Adrenal gland (tissue), 12 donors: ENCODE data around the gene PIP5KL1. TPM values are rescaled to one million over a fixed set of nuclear protein-coding genes. Genes with fewer than 3 reads are reported as not detected.

Experiments
- DNase-seq, 7 donors: peaks; one replicate each; pipeline ENCODE4 v3.0.0-alpha.2; 2019 to 2020
- H3K27ac ChIP-seq, 5 donors: fragments of 200-600 bp; sonication (generic) in 4 of 5; 1 replicate in 3 of 5; 2 replicates in 2 of 5; pipeline versions ENCODE4 v1.5.1 to v1.8.0; 2016 to 2020; ENCODE audit warnings: mild to moderate bottlenecking in 1 of 5
- H3K27me3 ChIP-seq: fragments of 200-600 bp; 2 replicates; pipeline ENCODE4 v1.8.0; 2021
- H3K36me3 ChIP-seq, 2 donors: fragments of 200-600 bp; replicated peaks in 1 of 2; 1 replicate in 1 of 2; 2 replicates in 1 of 2; pipeline versions ENCODE4 v1.5.1 to v1.8.0; 2018 to 2022
- H3K4me1 ChIP-seq, 2 donors: fragments of 200-600 bp; replicated peaks in 1 of 2; 1 replicate in 1 of 2; 2 replicates in 1 of 2; pipeline versions ENCODE4 v1.5.1 to v1.8.0; 2018 to 2021
- H3K4me3 ChIP-seq, 4 donors: fragments of 200-600 bp; sonication (generic) in 3 of 4; one replicate each; pipeline ENCODE4 v1.5.1; 2016 to 2018
- H3K9me3 ChIP-seq, 3 donors: fragments of 200-600 bp; sonication (generic) in 1 of 3; replicated peaks in 1 of 3; 1 replicate in 2 of 3; 2 replicates in 1 of 3; pipeline versions ENCODE4 v1.5.1 to v1.8.0; 2016 to 2021
- CTCF ChIP-seq, 6 experiments: fragments of 450-650 bp in 4 of 6; fragments of 200-600 bp in 2 of 6; sonication (generic) in 1 of 6; IDR thresholded peaks; 1 replicate in 5 of 6; 2 replicates in 1 of 6; pipeline versions ENCODE4 v1.5.1 to v1.8.0; 2016 to 2021; ENCODE audit warnings: antibody characterized with exemption in 6 of 6, mild to moderate bottlenecking in 2 of 6, moderate library complexity in 1 of 6
- POLR2A ChIP-seq, 2 donors: fragments of 450-650 bp; IDR thresholded peaks; one replicate each; pipeline ENCODE4 v1.6.1; 2017; ENCODE audit warnings: antibody characterized with exemption in 2 of 2, mild to moderate bottlenecking in 2 of 2, moderate library complexity in 1 of 2
- WGBS, 4 donors: extraction: QIAGEN DNeasy Blood & Tissue Kit in 2 of 4; methylation state at CpG; one replicate each; pipeline versions ENCODE4 v1.1.5 to v1.1.7; 2013 to 2017; 5-methylcytosine and 5-hydroxymethylcytosine counted together
- intact Hi-C, 2 donors: fragments of 100-400 bp; cut with DNase I; formaldehyde crosslinking; loops; one replicate each; pipeline versions ENCODE4 v1.14.1 to v1.15.0; 2022 to 2023
- polyA plus RNA-seq, 3 donors: library from polyadenylated mRNA; stranded (reverse); fragments of 200-250 nt in 2 of 3; fragments of 350-450 nt in 1 of 3; fragmentation: Illumina TruSeq in 1 of 3; extraction: RNeasy Lipid Tissue Mini Kit (QIAGEN cat#74804) in 1 of 3; gene quantifications; one replicate each; pipeline ENCODE4 v1.2.3, GENCODE V29; 2013 to 2014
- total RNA-seq, 9 donors: library from RNA; depleted of rRNA in 4 of 9; stranded (reverse); fragments of >200 nt in 4 of 9; fragments of 120-200 nt in 1 of 9; fragmentation: NEBNext Ultra II Directional in 1 of 9; extraction: Animal tissue kit (Norgen Biotek cat#: 25700) in 1 of 9; gene quantifications; one replicate each; pipeline versions ENCODE4 v1.1.0 to v1.2.4, GENCODE V29; 2013 to 2023
- donor health status: healthy with polysubstance abuse.
- donor health status: Bipolar disorder and iron deficiency.
- donor health status: DM: yes; HTN: yes; CAD: no.
- donor health status: DM: no; HTN: no; CAD: no.
- donor health status: DM: no; HTN: no; CAD: no.
- donor health status: DM: yes; HTN: yes; CAD: no.

Gene PIP5KL1
- total and polyA plus RNA-seq, 12 donors, result 0.19 to 2.3 (median 0.83) TPM; not detected in 3

GRCh38 chr9:127945338-127945737 is 14.8 kb upstream of the PIP5KL1 start:
- intact Hi-C loops, result loop anchor here (2.0 kb wide), 2 partner anchors 89 to 171 kb away; no protein-coding TSS in a partner anchor
- Histone ChIP-seq H3K4me3 (no peak overlapping the region), H3K36me3 (peaks cover 0 to 54% of the 10 kb centered on the region in 2 donors), H3K27ac (no peak overlapping the region), H3K9me3 (no peaks in the 10 kb centered on the region), H3K27me3 (no peaks in the 10 kb centered on the region), H3K4me1 (peaks cover 9 to 25% of the 10 kb centered on the region in 2 donors)
- 89 to 97% (median 90%) methylated on average over 10 to 24 of the region's 24 CpGs for WGBS, 4 donors
- DNase-seq, result no peak
- no peak for TF ChIP-seq POLR2A (IDR thresholded peaks at IDR 0.05)
- TF ChIP-seq CTCF (IDR thresholded peaks at IDR 0.05), result no peak

- no peaks in the 10 kb centered on the region for H3K9me3 ChIP-seq
- H3K27ac ChIP-seq, result no peak overlapping the region
- peaks cover 0 to 54% of the 10 kb centered on the region in 2 donors for H3K36me3 ChIP-seq
- 90 to 92% (median 90%) methylated on average over 24 to 38 of the region's 38 CpGs for WGBS, 4 donors
- H3K4me1 ChIP-seq, result peaks cover 2 to 19% of the 10 kb centered on the region in 2 donors
- intact Hi-C loops, result loop anchor here (2.0 to 5.0 kb wide), 4 partner anchors 33 to 178 kb away; no protein-coding TSS in a partner anchor
- no peak overlapping the region for H3K4me3 ChIP-seq
- DNase-seq, result no peak
- TF ChIP-seq POLR2A (IDR thresholded peaks at IDR 0.05) (no peak), CTCF (IDR thresholded peaks at IDR 0.05) (no peak)
- no peaks in the 10 kb centered on the region for H3K27me3 ChIP-seq
Measured at GRCh38 chr9:127944586-127945218, 14.1 kb upstream of the PIP5KL1 start.

GRCh38 chr9:127943731-127944144 is 13.2 kb upstream of the PIP5KL1 start:
- Histone ChIP-seq H3K36me3 (peaks cover 0 to 54% of the 10 kb centered on the region in 2 donors), H3K4me1 (peaks cover 0 to 14% of the 10 kb centered on the region in 2 donors), H3K27me3 (no peaks in the 10 kb centered on the region), H3K9me3 (no peaks in the 10 kb centered on the region), H3K27ac (peak overlapping the region in 2 of 5 donors; percentile 27 to 34), H3K4me3 (no peak overlapping the region)
- DNase-seq, result peak; percentile 76 to 94 (median 87)
- TF ChIP-seq POLR2A (IDR thresholded peaks at IDR 0.05), result no peak
- TF ChIP-seq CTCF (IDR thresholded peaks at IDR 0.05), result peak; percentile 81 to 96 (median 92)
- intact Hi-C loops, result loop anchor here (1.0 to 5.0 kb wide), 5 partner anchors 34 to 179 kb away; no protein-coding TSS in a partner anchor
- 30 to 64% (median 42%) methylated on average over 3 to 13 of the region's 13 CpGs for WGBS, 4 donors

GRCh38 chr9:127943011-127943662 is 12.6 kb upstream of the PIP5KL1 start:
- H3K4me1 ChIP-seq, result peaks cover 5 to 16% of the 10 kb centered on the region in 2 donors
- peak overlapping the region in 2 of 5 donors; percentile 26 to 27 for H3K27ac ChIP-seq
- no peak overlapping the region for H3K4me3 ChIP-seq

More at GRCh38 chr9:127943011-127943662, 12.6 kb upstream of the PIP5KL1 start:
- Histone ChIP-seq H3K9me3 (no peaks in the 10 kb centered on the region), H3K36me3 (peaks cover 0 to 54% of the 10 kb centered on the region in 2 donors), H3K27me3 (no peaks in the 10 kb centered on the region)
- no peak for DNase-seq
- intact Hi-C loops, result loop anchor here (1.0 to 5.0 kb wide), 3 partner anchors 34 to 179 kb away; no protein-coding TSS in a partner anchor
- no peak for TF ChIP-seq POLR2A (IDR thresholded peaks at IDR 0.05)
- no peak for TF ChIP-seq CTCF (IDR thresholded peaks at IDR 0.05)
- 73 to 78% (median 76%) methylated on average over 7 to 14 of the region's 14 CpGs for WGBS, 4 donors
